Hepatocyte (in vitro differentiated cells): ENCODE data around the gene LSS. TPM values are rescaled to one million over a fixed set of nuclear protein-coding genes. Genes with fewer than 3 reads are reported as not detected.

Experiments used
- DNase-seq: peaks from one replicate; pipeline ENCODE4 v3.0.0-alpha.2; 2016; ENCODE audit warnings: low spot score
- H2AFZ ChIP-seq: fragments of 200-600 bp; sonication (generic); 2 replicates; pipeline ENCODE4 v1.6.0; 2016; ENCODE audit warnings: antibody characterized with exemption, mild to moderate bottlenecking
- H3K27ac ChIP-seq: fragments of 200-600 bp; sonication (generic); 2 replicates; pipeline ENCODE4 v1.5.1; 2016; ENCODE audit warnings: mild to moderate bottlenecking
- H3K27me3 ChIP-seq: fragments of 200-600 bp; sonication (generic); 2 replicates; pipeline ENCODE4 v1.6.1; 2016
- H3K36me3 ChIP-seq: fragments of 200-600 bp; sonication (generic); replicated peaks from 2 replicates; pipeline ENCODE4 v1.5.1; 2016; ENCODE audit warnings: low read depth; ENCODE audit not compliant: insufficient read depth
- H3K4me1 ChIP-seq: fragments of 200-600 bp; sonication (generic); 2 replicates; pipeline ENCODE4 v1.5.1; 2016; ENCODE audit warnings: mild to moderate bottlenecking, moderate library complexity; ENCODE audit not compliant: insufficient read depth
- H3K4me2 ChIP-seq: fragments of 200-600 bp; sonication (generic); 2 replicates; pipeline ENCODE4 v1.6.0; 2016
- H3K4me3 ChIP-seq: fragments of 200-600 bp; sonication (generic); 2 replicates; pipeline ENCODE4 v1.5.1; 2016; ENCODE audit warnings: mild to moderate bottlenecking
- H3K79me2 ChIP-seq: fragments of 200-600 bp; sonication (generic); 2 replicates; pipeline ENCODE4 v1.6.0; 2017; ENCODE audit warnings: mild to moderate bottlenecking
- H3K9me2 ChIP-seq: fragments of 200-600 bp; sonication (generic); replicated peaks from 2 replicates; pipeline ENCODE4 v1.6.0; 2017; ENCODE audit warnings: mild to moderate bottlenecking; ENCODE audit not compliant: insufficient read depth
- H3K9me3 ChIP-seq: fragments of 200-600 bp; sonication (generic); 2 replicates; pipeline ENCODE4 v1.5.1; 2016; ENCODE audit warnings: low read depth, mild to moderate bottlenecking
- H4K20me1 ChIP-seq: fragments of 200-600 bp; sonication (generic); 2 replicates; pipeline ENCODE4 v1.6.0; 2016; ENCODE audit warnings: mild to moderate bottlenecking; ENCODE audit not compliant: insufficient read depth, poor library complexity, severe bottlenecking
- EZH2 ChIP-seq: fragments of 200-600 bp; sonication (generic); IDR thresholded peaks from 2 replicates; pipeline ENCODE4 v1.6.1; 2016; ENCODE audit warnings: antibody characterized with exemption, mild to moderate bottlenecking, borderline replicate concordance
- EZH2phosphoT487 ChIP-seq: fragments of 200-600 bp; sonication (generic); IDR thresholded peaks from one replicate; pipeline ENCODE4 v1.6.1; 2018; ENCODE audit warnings: antibody characterized with exemption, mild to moderate bottlenecking, low read depth, moderate library complexity; ENCODE audit not compliant: unreplicated experiment, severe bottlenecking
- WGBS: methylation state at CpG from one replicate; pipeline ENCODE4 v1.1.6; 2016; ENCODE audit warnings: low lambda C conversion rate; ENCODE audit errors: missing lambda C conversion rate; 5-methylcytosine and 5-hydroxymethylcytosine counted together
- polyA plus RNA-seq: library from polyadenylated mRNA; unstranded; fragments of >200 nt; fragmentation: Nextera tagmentation; extraction: Ambion mirVana; gene quantifications from 2 replicates; pipeline ENCODE4 v1.2.1, GENCODE V29; 2016
- total RNA-seq: library from RNA; depleted of rRNA; stranded (reverse); fragments of >200 nt; gene quantifications from 2 replicates; pipeline ENCODE4 v1.2.3, GENCODE V29; 2014
- TF ChIP-seq, protein P1 (sequence below): fragments of 200-600 bp; sonication (generic); IDR thresholded peaks from 2 replicates; pipeline ENCODE4 v1.5.1; 2016; ENCODE audit warnings: antibody characterized with exemption, mild to moderate bottlenecking; ENCODE audit not compliant: poor library complexity

Gene LSS
- total and polyA plus RNA-seq, 2 experiments from 2014 or later: 131 to 146 TPM

DNA sequence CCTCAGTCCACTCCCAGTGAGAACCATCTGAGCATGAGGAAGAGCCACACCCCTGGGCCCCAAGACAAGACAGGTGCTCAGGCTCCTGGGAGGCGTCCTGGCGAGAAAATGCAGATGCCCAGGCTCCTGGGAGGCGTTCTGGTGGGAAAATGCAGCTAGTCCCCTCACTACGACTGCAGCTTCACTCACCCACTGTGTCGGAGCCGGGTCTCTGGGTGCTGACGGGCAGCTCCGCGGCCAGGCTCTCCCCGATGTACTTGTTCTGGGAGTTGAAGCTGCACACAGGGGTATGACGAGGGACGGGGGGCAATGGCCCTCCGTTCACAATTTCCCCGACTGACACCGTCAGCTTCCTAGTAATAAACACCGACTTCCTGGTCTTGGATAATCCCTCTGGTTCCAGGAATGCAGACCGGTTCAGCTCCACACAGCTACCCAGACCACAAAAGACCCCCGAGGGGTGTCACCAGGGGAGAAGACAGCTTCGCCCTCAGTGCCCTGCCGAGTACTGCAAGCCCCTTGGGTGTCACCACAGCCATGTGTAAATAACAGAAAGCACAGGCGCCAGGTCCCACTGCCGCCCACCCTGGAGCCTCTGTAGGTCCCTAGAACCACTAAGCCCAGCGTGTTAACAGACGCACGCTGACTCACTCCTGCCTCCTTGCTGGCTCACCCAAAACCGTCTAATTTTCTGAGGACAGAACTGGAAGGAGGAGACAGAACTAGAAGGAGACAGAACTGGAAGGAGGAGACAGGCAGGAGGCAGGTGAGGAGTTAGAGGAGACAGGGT lies 37.4 kb upstream of the LSS start:
- no peak overlapping the region for H3K4me3 ChIP-seq
- H3K79me2 ChIP-seq: no peaks in the 10 kb centered on the region
- no peak for TF ChIP-seq EZH2
- no peak for TF ChIP-seq EZH2phosphoT487
- H3K36me3 ChIP-seq: no peaks in the 10 kb centered on the region
- DNase-seq: no peak
- H4K20me1 ChIP-seq: no peaks in the 10 kb centered on the region
- no peaks in the 10 kb centered on the region for H3K9me2 ChIP-seq
- 86% methylated on average over 26 of the region's 26 CpGs for WGBS
- no peak overlapping the region for H3K4me2 ChIP-seq
- no peaks in the 10 kb centered on the region for H3K27me3 ChIP-seq
- H2AFZ ChIP-seq: no peak overlapping the region
- H3K9me3 ChIP-seq: no peaks in the 10 kb centered on the region
- H3K27ac ChIP-seq: no peak overlapping the region
- no peaks in the 10 kb centered on the region for H3K4me1 ChIP-seq

DNA sequence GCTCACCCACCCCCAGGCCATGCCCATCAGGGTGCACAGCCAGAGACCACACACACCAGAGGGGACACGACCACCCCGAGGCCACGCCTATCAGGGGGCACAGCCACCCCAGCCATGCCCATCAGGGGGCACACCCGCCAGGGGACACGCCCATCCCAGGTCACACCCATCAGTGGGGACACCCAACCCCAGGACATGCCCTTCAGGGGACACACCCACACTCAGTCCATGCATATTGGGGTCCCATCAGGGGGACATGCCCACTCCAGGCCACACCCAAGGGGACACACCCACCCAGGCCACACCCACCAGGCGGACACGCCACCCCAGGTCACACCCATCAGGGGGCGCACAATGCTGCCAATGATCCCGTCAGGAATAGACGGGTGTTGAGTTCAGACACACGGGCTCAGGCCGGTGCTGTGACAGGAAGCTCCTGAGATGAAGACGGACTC lies 36.1 kb upstream of the LSS start:
- no peaks in the 10 kb centered on the region for H3K36me3 ChIP-seq
- H3K27me3 ChIP-seq: no peaks in the 10 kb centered on the region
- no peak overlapping the region for H3K4me3 ChIP-seq
- no peaks in the 10 kb centered on the region for H3K79me2 ChIP-seq
- no peaks in the 10 kb centered on the region for H4K20me1 ChIP-seq
- 99% methylated on average over 13 of the region's 13 CpGs for WGBS
- H2AFZ ChIP-seq: no peak overlapping the region
- no peaks in the 10 kb centered on the region for H3K9me2 ChIP-seq
- no peak overlapping the region for H3K27ac ChIP-seq
- no peak for DNase-seq
- no peak for TF ChIP-seq EZH2
- TF ChIP-seq, protein P1, sequence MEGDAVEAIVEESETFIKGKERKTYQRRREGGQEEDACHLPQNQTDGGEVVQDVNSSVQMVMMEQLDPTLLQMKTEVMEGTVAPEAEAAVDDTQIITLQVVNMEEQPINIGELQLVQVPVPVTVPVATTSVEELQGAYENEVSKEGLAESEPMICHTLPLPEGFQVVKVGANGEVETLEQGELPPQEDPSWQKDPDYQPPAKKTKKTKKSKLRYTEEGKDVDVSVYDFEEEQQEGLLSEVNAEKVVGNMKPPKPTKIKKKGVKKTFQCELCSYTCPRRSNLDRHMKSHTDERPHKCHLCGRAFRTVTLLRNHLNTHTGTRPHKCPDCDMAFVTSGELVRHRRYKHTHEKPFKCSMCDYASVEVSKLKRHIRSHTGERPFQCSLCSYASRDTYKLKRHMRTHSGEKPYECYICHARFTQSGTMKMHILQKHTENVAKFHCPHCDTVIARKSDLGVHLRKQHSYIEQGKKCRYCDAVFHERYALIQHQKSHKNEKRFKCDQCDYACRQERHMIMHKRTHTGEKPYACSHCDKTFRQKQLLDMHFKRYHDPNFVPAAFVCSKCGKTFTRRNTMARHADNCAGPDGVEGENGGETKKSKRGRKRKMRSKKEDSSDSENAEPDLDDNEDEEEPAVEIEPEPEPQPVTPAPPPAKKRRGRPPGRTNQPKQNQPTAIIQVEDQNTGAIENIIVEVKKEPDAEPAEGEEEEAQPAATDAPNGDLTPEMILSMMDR: no peak
- H3K4me2 ChIP-seq: no peak overlapping the region
- H3K4me1 ChIP-seq: no peaks in the 10 kb centered on the region
- H3K9me3 ChIP-seq: no peaks in the 10 kb centered on the region

DNA sequence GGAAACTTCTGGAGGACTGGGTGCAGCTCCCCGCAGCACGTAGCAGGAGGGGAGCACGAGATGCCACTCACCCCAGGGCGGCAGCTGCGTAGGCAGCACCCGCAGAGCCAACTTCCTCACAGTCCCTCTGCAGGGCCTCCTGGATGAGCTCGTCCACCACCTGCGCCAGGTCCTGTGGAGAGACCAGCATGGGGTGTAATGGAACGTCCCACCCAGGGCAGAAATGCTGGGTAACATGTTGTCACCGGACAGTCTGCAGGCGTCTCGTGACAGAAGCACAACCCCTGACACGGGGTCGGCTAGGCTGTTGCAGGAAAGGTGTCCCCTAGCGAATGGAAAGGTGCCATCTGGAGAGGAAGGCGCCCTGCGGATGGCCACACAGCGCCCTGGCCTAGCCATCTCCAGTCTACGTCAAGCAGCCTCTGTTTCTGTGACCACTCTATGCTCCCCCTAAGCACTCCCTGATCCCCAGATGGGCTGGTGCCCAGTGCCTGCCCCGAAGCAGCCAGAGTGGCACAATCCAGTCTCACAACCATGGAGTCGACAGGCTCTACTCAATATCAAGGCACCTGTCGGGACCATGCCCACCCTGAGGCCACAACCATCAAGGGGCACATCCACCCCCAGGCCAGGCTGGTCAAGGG lies 35.6 kb upstream of the LSS start:
- H2AFZ ChIP-seq: no peak overlapping the region
- H3K9me2 ChIP-seq: no peaks in the 10 kb centered on the region
- H3K4me1 ChIP-seq: no peaks in the 10 kb centered on the region
- no peaks in the 10 kb centered on the region for H3K79me2 ChIP-seq
- DNase-seq: no peak
- no peaks in the 10 kb centered on the region for H3K9me3 ChIP-seq
- H3K27ac ChIP-seq: no peak overlapping the region
- no peak overlapping the region for H3K4me3 ChIP-seq
- no peaks in the 10 kb centered on the region for H3K36me3 ChIP-seq
- TF ChIP-seq, protein P1: no peak
- no peak for TF ChIP-seq EZH2phosphoT487
- no peak for TF ChIP-seq EZH2
- WGBS: 94% methylated on average over 22 of the region's 22 CpGs
- H3K27me3 ChIP-seq: no peaks in the 10 kb centered on the region
- H3K4me2 ChIP-seq: no peak overlapping the region
- no peaks in the 10 kb centered on the region for H4K20me1 ChIP-seq

DNA sequence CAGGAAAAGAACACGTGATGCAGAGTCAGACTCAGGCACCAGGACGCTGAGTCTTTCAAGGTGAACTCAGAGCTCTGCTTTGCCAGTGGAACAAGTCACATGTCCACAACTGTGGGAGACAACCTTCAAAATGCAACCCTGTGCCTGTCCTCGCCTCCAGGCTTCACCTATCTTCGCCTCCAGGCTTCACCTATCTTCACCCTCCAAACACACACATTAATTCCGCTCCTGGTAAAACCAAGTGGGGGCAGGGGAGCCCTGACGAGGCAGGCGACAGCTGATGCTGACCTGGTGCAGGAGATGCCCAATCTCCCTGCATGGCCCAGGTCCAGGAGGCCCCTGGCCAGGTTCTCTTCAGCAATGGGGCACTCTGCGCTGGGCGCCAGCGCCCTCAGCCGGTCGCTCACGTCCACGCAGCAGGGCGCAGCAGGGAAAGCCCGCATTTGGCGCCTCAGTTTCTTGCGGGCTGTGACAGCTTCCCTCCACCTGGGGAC lies 28.0 kb upstream of the LSS start:
- Histone ChIP-seq H3K9me2 (no peaks in the 10 kb centered on the region), H4K20me1 (no peaks in the 10 kb centered on the region), H3K79me2 (no peaks in the 10 kb centered on the region), H2AFZ (no peak overlapping the region), H3K9me3 (no peaks in the 10 kb centered on the region), H3K27ac (no peak overlapping the region), H3K4me1 (no peaks in the 10 kb centered on the region), H3K27me3 (no peaks in the 10 kb centered on the region), H3K36me3 (no peaks in the 10 kb centered on the region), H3K4me3 (no peak overlapping the region), H3K4me2 (no peak overlapping the region)
- DNase-seq: no peak
- TF ChIP-seq, protein P1: no peak
- TF ChIP-seq EZH2phosphoT487: no peak
- no peak for TF ChIP-seq EZH2
- 97% methylated on average over 18 of the region's 18 CpGs for WGBS
